NCI-H345 treated with DMSO at 0.1 percent for 48 hours (cell line): ENCODE results near the gene GPR15LG.

Experiments
- DNase-seq: peaks from one replicate; lab custom pipeline; 2025; ENCODE audit not compliant: unreplicated experiment; lab: John Stamatoyannopoulos, UW

GPR15LG gene

DNA sequence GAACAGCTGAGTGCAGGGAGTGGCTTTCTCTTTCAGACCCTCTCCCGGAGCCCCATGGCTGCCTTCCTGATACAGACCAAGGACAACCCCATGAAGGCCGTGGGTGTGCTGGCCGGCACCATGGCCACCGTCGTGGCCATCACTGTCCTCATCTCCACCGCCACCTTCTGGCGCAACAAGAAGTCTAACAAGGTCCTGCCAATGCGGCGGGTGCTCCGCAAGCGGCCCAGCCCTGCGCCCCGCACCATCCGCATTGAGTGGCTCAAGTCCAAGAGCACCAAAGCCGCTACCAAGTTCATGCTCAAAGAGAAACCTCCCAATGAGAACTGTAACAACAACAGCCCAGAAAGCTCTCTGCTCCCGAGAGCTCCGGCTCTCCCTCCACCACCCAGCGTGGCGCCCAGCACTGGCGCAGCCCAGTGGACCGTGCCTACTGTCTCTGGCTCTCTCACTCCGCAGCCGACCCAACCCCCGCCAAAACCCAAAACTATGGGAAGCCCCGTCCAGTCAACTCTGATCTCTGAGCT, 40.5 kb downstream of the GPR15LG start:
- no peak for DNase-seq

DNA sequence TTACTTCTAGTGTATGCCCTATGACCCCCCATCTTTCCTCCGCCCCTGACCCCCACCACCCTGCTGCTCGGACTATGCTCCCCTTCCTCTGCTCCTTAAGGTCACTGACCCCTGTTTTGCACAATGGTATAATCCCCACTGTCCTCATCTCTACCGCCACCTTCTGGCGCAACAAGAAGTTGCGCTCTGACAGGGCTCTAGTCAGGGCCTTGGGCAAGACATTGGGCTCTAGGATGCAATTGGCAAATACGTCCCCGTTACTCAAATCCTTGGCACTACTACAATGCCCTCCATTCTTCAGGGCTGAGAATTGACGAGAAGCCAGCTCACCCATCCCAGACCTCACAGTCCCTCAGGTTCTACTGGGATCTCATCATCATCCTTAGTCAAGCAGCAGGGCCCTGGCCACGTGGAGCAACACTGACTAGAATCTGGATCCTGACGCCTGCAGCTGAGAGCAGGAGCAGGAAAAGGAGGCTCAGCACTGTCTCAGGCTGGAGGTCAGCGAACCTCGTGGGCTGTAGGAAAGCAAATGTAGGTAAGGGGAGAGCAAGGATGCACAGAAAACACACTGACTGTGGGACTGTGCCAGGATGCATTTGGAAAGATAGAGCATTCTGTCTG, 41.1 kb downstream of the GPR15LG start:
- no peak for DNase-seq

DNA sequence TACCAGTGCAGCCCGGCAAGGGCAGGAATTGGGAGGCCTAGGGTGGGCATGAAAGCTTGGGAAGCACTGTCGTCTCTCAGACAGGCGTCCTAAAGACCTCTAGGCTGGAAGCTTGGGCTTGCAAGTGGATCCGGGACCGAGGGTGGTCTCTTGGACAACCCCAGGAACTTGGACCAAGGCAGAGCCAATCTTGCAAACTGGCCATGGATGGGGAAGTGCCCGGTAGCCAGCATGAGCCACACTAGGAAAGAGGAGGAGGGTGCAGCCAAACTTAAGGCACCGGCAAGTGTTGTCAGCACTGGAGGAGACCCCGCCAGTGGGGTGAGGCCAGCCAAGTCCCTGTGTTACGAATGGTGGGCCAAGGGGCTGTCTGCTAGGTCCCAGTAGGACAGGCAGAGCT, 43.2 kb downstream of the GPR15LG start:
- no peak for DNase-seq

DNA sequence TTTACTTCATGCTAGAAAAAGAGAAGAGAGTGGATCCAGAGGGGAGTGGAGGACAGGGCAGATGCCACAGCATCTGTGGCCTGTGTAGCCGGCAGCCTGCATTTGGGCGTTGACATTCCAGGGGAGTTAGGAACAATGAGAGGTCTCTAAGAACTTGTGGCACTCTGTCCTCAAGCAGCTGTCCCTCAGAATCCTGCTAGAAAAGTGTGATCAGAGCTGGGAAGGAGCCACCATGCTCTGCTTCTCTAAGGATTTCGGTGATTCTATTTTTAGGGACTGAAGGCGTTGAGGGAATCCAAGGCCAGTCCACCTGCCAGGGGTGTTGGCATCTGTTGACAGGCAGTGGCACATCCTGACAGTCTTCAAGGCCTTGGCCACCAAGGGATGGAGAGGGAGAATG, 44.1 kb downstream of the GPR15LG start:
- no peak for DNase-seq

DNA sequence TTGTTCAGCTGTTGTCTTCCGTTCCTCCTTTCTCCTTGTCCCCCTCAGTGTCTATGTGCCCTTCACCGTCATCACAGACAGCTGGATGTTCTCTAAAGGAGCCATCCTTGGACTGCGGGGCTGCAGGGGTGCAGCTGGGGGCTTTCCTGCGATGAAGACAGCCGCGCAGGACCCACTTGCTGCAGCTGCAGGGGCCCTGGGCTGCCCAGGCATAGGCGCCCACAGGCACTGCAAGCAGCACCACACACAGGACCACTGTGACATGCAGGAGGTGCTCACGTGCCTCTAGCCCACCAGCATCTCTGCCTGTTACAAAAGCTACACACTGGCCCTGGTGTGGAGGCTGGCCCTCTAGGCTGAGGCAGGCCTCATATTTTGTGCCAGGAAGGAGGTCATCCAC, 48.3 kb downstream of the GPR15LG start:
- no peak for DNase-seq

DNA sequence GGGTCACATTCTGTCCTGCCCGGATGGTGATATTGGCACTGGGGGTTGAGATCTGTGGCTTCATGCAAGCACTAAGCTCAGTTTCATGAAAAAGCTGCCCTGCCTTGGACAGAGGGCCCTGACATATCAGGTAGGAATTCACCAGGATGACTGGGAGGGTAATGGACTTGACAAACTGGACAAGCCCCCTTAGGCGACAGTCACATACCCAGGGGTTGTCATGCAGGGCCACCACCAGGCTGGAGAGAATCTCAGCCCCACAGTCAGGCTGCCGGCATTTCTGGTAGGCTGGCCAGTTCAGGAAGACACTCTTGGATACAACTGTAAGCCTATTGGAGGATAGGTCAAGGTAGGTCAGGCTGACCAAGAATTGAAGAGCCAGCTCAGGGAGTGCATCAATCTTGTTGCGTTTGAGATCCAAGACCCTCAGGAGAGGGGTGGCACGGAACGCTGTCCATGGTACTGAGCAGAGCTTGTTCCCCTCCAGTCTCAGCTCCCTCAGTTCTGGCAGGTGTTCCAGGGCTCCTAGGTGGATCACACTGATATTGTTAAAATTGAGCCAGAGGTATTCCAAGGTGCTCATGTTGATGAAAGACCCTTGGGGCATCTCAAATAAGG, 50.9 kb downstream of the GPR15LG start:
- DNase-seq: no peak

DNA sequence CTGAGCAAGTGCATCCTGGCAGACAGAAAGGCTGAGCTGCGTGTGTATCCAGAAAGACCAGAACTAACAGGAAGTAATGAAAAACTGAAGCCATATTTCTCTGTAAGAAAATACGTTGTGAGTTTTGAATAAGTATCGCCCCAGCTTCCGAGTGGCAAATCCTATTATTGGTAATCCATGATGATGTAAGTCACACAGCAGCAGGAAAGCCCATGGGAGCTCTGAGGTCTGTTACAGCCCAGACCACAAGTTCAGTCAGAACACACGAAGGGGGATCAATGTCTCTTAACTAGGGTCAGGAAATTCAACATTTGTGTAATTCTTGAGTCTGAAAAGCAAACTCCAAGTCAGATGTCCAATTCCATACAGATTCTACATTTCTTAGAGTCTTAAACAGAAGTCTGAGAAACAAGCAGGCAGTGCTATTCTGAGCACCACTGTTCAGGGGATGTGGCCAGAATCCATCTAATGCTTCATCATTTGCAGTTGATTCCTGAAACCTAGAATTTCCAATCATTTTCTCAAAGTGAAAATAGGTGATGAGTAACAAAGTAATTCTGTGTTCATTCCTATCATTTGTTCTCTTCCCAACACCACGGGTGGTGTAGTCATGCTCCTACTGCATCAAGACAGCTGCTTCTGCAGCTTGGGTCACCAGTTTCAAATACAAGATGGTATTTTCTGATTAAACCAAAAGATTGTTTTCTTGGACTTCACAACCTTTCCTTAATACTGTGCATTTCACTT, 52.0 kb downstream of the GPR15LG start, which contains the start of gene LRIT2:
LRIT2 (minus strand) TSS at position 118 of the 747 bp plus-strand sequence; CDS start at position 94, 24 bp downstream.
- no peak for DNase-seq

DNA sequence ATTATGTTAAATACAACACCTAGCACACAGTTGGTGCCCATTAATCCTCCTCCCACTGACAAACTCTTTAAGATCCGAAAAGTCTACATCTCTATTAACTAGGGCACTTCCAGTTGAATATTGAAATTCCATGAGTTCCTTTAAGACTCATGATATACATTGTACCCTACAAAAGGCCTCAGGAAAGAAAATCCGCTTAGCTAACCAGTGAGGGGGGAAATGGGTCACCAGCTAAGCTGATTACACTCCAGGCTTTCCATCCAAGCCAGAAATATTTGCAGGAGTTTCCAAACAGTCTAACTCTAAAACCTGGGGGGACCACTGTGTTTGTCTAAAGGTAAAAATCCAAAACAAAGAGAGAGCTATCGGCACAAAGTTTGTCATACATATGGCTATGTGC, 53.0 kb downstream of the GPR15LG start:
- no peak for DNase-seq

DNA sequence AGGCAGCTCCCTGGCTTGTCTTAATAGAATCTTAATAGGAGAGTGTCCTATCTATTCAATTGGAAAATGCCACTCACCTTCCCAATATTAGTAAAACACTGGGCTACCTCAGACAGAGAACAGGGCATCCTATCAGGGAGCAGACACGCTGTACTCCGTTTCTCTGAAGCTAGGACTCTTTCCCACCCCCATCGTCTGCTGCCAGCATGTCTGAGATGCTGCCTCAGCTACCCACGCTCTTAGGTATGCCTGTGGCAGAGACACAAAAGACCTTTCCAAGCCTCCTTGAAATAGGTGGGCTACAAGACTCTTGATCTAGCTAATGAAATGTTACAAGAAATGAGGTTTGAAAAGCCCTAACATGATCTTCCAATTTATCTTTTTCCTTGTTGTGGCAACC, 54.2 kb downstream of the GPR15LG start:
- no peak for DNase-seq

DNA sequence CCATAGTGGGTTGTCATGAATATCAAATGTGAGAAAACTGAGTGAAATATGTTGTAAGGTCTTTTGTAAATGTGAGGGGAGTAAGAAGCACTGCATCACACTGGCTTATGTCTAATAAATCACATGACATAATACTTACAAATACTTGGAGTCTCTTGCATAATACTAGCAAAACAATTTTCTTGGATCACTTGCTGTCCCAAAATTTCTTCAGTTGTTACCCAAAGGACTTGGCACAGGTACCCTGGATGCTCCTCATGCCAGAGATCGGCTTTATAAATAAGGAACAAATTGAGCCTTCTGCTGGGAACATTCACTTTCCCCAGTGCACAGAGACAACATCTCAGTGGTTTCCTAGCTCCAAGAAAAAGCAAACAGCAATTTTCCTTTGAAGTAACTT, 56.8 kb downstream of the GPR15LG start:
- DNase-seq: no peak

DNA sequence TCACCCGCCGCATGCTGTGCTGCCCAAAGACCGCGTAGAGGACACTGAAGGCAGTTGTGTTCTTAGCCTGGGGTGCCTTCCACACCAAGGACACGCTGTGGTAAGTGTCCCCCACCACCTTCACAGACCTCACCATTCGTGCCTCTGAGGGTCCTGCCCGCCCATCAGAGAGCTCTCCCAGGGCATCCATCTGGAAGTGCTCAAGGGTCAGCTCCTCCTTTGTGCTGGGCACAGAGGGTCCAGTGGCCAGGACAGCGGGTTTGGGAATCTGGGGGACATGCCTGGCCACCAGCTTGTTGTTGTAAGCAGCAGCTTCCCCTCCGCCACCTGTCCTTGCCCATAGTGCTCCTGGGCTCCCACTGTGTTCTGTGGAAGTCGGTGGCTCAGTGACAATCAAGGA, 58.8 kb downstream of the GPR15LG start:
- DNase-seq: no peak

DNA sequence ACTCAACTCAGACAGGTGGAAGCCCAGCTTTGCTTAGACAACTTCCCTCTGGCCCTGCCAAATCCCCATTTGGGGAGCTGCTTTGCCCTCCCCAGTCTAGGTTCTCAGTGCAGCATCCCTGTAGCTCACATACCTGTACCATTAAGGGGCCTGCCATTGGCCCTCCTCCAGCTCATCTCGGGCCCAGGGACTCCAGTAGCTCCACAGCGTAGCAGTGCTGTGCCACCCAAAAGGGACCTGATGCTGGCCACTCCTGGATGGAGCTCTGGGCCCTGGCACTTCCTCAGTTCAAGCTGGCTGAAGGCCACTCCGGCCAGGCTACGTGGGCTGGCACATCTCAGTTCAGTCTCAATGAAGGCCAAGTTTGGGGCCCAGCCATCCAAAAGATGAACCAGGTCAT, 60.3 kb downstream of the GPR15LG start:
- no peak for DNase-seq

DNA sequence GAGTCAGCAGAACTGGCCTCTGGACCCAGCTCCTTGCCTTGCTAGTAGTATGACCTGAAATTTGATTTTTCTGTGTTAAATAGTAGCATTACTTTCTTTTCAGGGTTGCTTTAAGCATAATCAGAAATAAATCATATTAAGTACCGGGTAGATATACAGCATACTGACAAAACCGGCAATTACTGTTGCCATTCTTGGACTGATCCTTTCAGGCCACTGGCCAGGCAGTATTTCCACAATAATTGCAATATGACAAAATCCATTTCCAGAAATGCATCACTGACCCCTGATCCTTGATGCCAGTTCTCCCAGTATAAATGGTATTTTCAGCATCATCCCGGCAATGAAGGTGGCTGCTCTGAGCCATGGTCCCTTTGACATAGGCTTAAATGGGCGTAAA, 60.9 kb downstream of the GPR15LG start:
- DNase-seq: no peak
